A673 (cell line): ENCODE data around the gene FAM20A.

Experiments
- EZH2 ChIP-seq: fragments of 200-600 bp; sonication (generic); IDR thresholded peaks from 2 replicates; pipeline ENCODE4 v1.6.1; 2017; ENCODE audit warnings: borderline replicate concordance, low read depth, mild to moderate bottlenecking, mixed read lengths, antibody characterized with exemption, low read length; ENCODE audit not compliant: poor library complexity, severe bottlenecking
- TF ChIP-seq, protein P1 (sequence below): fragments of 300-800, 200-600 bp; sonication (generic); conservative IDR thresholded peaks from 2 replicates; pipeline ENCODE4 v1.5.1; 2017; ENCODE audit warnings: low read depth, mild to moderate bottlenecking, antibody characterized with exemption, low read length, moderate library complexity, mixed read lengths

- TF ChIP-seq, protein P1, sequence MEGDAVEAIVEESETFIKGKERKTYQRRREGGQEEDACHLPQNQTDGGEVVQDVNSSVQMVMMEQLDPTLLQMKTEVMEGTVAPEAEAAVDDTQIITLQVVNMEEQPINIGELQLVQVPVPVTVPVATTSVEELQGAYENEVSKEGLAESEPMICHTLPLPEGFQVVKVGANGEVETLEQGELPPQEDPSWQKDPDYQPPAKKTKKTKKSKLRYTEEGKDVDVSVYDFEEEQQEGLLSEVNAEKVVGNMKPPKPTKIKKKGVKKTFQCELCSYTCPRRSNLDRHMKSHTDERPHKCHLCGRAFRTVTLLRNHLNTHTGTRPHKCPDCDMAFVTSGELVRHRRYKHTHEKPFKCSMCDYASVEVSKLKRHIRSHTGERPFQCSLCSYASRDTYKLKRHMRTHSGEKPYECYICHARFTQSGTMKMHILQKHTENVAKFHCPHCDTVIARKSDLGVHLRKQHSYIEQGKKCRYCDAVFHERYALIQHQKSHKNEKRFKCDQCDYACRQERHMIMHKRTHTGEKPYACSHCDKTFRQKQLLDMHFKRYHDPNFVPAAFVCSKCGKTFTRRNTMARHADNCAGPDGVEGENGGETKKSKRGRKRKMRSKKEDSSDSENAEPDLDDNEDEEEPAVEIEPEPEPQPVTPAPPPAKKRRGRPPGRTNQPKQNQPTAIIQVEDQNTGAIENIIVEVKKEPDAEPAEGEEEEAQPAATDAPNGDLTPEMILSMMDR: no peak
- TF ChIP-seq EZH2: no peak
Measured at GRCh38 chr17:68599552-68600066, 1.6 kb downstream of the FAM20A start.
